ENCODE measurements around the gene MYL7. TPM values are rescaled to one million over a fixed set of nuclear protein-coding genes. Genes with fewer than 3 reads are reported as not detected.
A peak's percentile ranks its signal among the peaks of the same experiment; 100 is the strongest.

The MYL7 gene
- polyA plus RNA-seq, 1 of the 3 experiments (the other 2 are of a cell fraction) = not detected

DNA sequence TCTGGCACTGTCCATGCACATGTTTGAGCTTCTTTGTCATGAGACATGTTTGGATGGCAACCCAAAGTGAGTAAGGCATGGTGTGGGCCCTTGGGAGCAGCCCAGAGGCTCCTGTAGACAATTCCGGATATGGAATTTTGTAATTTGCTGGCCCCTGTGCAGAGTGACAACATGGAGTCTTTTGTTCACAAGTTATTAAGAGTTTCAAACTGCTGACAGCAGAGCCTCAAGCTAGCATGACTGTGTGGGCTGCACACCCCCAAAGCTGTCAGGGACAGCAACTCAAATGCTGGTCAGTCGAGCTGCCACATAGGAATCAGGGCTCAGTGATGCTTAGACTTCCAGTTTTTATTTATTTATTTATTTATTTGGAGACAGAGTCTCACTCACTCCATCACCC is 7.0 kb upstream of the MYL7 start:
- no peaks in the 10 kb centered on the region for H4K20me1 ChIP-seq (ENCODE audit: insufficient read depth)
- H3K9me2 ChIP-seq = no peaks in the 10 kb centered on the region
- CTCF ChIA-PET = interaction anchor here (0.6 to 3.2 kb wide), 4 partner anchors 17 to 66 kb away, joined by 3 to 15 read pairs (median 7); no protein-coding TSS in a partner anchor
- no peak overlapping the region for H3K9ac ChIP-seq
- H3K27me3 ChIP-seq (ENCODE audit: insufficient read depth) = no peaks in the 10 kb centered on the region
- no peaks in the 10 kb centered on the region for H3K79me2 ChIP-seq (ENCODE audit: insufficient read depth)
- H3K27ac ChIP-seq (ENCODE audit: low read depth in 2 of 2, low read length in 1 of 2) = no peak overlapping the region
- TF ChIP-seq FOXM1 (IDR thresholded peaks at IDR 0.05; ENCODE audit: low read depth) (no peak), NFIC (IDR thresholded peaks at IDR 0.05; ENCODE audit: borderline replicate concordance) (no peak), ELF1 (IDR thresholded peaks at IDR 0.05) (no peak), FOSL2 (IDR thresholded peaks at IDR 0.05; ENCODE audit: borderline replicate concordance, low read depth) (no peak), YY1 (IDR thresholded peaks at IDR 0.05; ENCODE audit: low read depth) (no peak), SMC3 (IDR thresholded peaks at IDR 0.05; ENCODE audit: low read depth, low read length) (no peak), EP300 (IDR thresholded peaks at IDR 0.05; ENCODE audit: borderline replicate concordance in 1 of 2, low read depth in 1 of 2, low read length in 1 of 2) (no peak), SIN3A (IDR thresholded peaks at IDR 0.05; ENCODE audit: borderline replicate concordance, low read depth, low read length) (no peak), EZH2phosphoT487 (IDR thresholded peaks at IDR 0.05; ENCODE audit: borderline replicate concordance, low read depth) (no peak), RAD21 (IDR thresholded peaks at IDR 0.05; ENCODE audit: low read length) (no peak), FOXJ3 (CRISPR knock-in tag; IDR thresholded peaks at IDR 0.05) (no peak), NRF1 (IDR thresholded peaks at IDR 0.05; ENCODE audit: low read depth, low read length) (no peak), POLR2AphosphoS5 (IDR thresholded peaks at IDR 0.05; ENCODE audit: low read depth, low read length) (no peak)
- TF ChIP-seq, protein P1, sequence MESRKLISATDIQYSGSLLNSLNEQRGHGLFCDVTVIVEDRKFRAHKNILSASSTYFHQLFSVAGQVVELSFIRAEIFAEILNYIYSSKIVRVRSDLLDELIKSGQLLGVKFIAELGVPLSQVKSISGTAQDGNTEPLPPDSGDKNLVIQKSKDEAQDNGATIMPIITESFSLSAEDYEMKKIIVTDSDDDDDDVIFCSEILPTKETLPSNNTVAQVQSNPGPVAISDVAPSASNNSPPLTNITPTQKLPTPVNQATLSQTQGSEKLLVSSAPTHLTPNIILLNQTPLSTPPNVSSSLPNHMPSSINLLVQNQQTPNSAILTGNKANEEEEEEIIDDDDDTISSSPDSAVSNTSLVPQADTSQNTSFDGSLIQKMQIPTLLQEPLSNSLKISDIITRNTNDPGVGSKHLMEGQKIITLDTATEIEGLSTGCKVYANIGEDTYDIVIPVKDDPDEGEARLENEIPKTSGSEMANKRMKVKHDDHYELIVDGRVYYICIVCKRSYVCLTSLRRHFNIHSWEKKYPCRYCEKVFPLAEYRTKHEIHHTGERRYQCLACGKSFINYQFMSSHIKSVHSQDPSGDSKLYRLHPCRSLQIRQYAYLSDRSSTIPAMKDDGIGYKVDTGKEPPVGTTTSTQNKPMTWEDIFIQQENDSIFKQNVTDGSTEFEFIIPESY (IDR thresholded peaks at IDR 0.05; ENCODE audit: borderline replicate concordance, low read depth) = no peak
- TF ChIP-seq, protein P2, sequence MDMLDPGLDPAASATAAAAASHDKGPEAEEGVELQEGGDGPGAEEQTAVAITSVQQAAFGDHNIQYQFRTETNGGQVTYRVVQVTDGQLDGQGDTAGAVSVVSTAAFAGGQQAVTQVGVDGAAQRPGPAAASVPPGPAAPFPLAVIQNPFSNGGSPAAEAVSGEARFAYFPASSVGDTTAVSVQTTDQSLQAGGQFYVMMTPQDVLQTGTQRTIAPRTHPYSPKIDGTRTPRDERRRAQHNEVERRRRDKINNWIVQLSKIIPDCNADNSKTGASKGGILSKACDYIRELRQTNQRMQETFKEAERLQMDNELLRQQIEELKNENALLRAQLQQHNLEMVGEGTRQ (IDR thresholded peaks at IDR 0.05; ENCODE audit: borderline replicate concordance, low read depth, low read length) = no peak
- TF ChIP-seq, protein P3, sequence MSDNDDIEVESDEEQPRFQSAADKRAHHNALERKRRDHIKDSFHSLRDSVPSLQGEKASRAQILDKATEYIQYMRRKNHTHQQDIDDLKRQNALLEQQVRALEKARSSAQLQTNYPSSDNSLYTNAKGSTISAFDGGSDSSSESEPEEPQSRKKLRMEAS (IDR thresholded peaks at IDR 0.05; ENCODE audit: low read depth) = no peak
- 78% methylated on average over 2 of the region's 2 CpGs for WGBS (ENCODE audit: low lambda C conversion rate)
- no peak overlapping the region for H2AFZ ChIP-seq (ENCODE audit: low read depth)
- no peaks in the 10 kb centered on the region for H3K36me3 ChIP-seq (replicated peaks in 1 of 2; ENCODE audit: control insufficient read depth in 1 of 2, insufficient read depth in 2 of 2, low read length in 1 of 2)
- peak; percentile 6 for DNase-seq
- peaks cover 8% of the 10 kb centered on the region for H3F3A ChIP-seq (replicated peaks; ENCODE audit: insufficient read depth)
- POLR2A ChIA-PET = interaction anchor here (1.6 kb wide), 1 partner anchor 24 kb away, joined by 4 read pairs; the partner anchor contains the start of gene POLD2
- no peak overlapping the region for H3K4me3 ChIP-seq (ENCODE audit: low read depth in 2 of 2, low read length in 1 of 2)
- peaks cover 0 to 18% of the 10 kb centered on the region in 2 experiments; a peak in 1 of 4 replicates for H3K4me1 ChIP-seq (ENCODE audit: control insufficient read depth in 1 of 2, insufficient read depth in 2 of 2, low read depth in 1 of 2, low read length in 1 of 2)
- no peak overlapping the region for H3K4me2 ChIP-seq
- H3K9me3 ChIP-seq = no peaks in the 10 kb centered on the region
